ENCODE data around the gene ARHGAP15.
A peak's percentile ranks its signal among the peaks of the same experiment; 100 is the strongest.

- TF ChIP-seq CTCF (IDR thresholded peaks at IDR 0.05): peak; percentile 44
- no peak for TF ChIP-seq ZFX (IDR thresholded peaks at IDR 0.05; ENCODE audit: borderline replicate concordance)
Observed at GRCh38 chr2:143263066-143263625, 133.9 kb downstream of the ARHGAP15 start.

All from 22Rv1 (cell line).